ENCODE data around the gene KRTAP10-10.
"Not testable (repeated sequence)": the region's sequence is repeated elsewhere in the genome, so short reads cannot be mapped to it uniquely, and the experiment has no call there.

KRTAP10-10 gene

GRCh38 chr21:44602463-44602850 is 34.7 kb upstream of the KRTAP10-10 start:
- no peak for DNase-seq (ENCODE audit: low read depth)

GRCh38 chr21:44603109-44603875 is 33.9 kb upstream of the KRTAP10-10 start:
- DNase-seq (ENCODE audit: low read depth), result no peak

- DNase-seq (ENCODE audit: low read depth), result no peak
Observed at GRCh38 chr21:44603911-44604310, 33.2 kb upstream of the KRTAP10-10 start.

- no peak for DNase-seq (ENCODE audit: low read depth)
Observed at GRCh38 chr21:44606495-44606894, 30.7 kb upstream of the KRTAP10-10 start.

GRCh38 chr21:44609193-44609592 is 28.0 kb upstream of the KRTAP10-10 start:
- DNase-seq (ENCODE audit: low read depth), result no peak

GRCh38 chr21:44610157-44610843 is 26.9 kb upstream of the KRTAP10-10 start:
- DNase-seq (ENCODE audit: low read depth), result not testable (repeated sequence)

- DNase-seq (ENCODE audit: low read depth), result no peak
Observed at GRCh38 chr21:44611551-44611950, 25.6 kb upstream of the KRTAP10-10 start.

GRCh38 chr21:44612029-44612486 is 25.1 kb upstream of the KRTAP10-10 start, which contains the start of gene KRTAP10-8:
Gene KRTAP10-8 (plus strand): TSS chr21:44612079. CDS start chr21:44612101, 22 bp downstream.
- DNase-seq (ENCODE audit: low read depth), result no peak

GRCh38 chr21:44612669-44613229 is 24.4 kb upstream of the KRTAP10-10 start:
- no peak for DNase-seq (ENCODE audit: low read depth)

- no peak for DNase-seq (ENCODE audit: low read depth)
Observed at GRCh38 chr21:44613386-44614155, 23.6 kb upstream of the KRTAP10-10 start.

GRCh38 chr21:44614161-44614631 is 23.0 kb upstream of the KRTAP10-10 start:
- DNase-seq (ENCODE audit: low read depth), result no peak

GRCh38 chr21:44614961-44615391 is 22.2 kb upstream of the KRTAP10-10 start:
- no peak for DNase-seq (ENCODE audit: low read depth)

- no peak for DNase-seq (ENCODE audit: low read depth)
Observed at GRCh38 chr21:44615466-44615865, 21.7 kb upstream of the KRTAP10-10 start.

GRCh38 chr21:44615911-44616590 is 21.1 kb upstream of the KRTAP10-10 start:
- no peak for DNase-seq (ENCODE audit: low read depth)

- no peak for DNase-seq (ENCODE audit: low read depth)
Observed at GRCh38 chr21:44616591-44616926, 20.6 kb upstream of the KRTAP10-10 start.

GRCh38 chr21:44617071-44617501 is 20.1 kb upstream of the KRTAP10-10 start:
- no peak for DNase-seq (ENCODE audit: low read depth)

- DNase-seq (ENCODE audit: low read depth), result no peak
Observed at GRCh38 chr21:44618504-44618903, 18.7 kb upstream of the KRTAP10-10 start.

- peak; percentile 14 for DNase-seq (ENCODE audit: low read depth)
Observed at GRCh38 chr21:44618909-44619308, 18.2 kb upstream of the KRTAP10-10 start.

GRCh38 chr21:44619886-44620285 is 17.3 kb upstream of the KRTAP10-10 start:
- DNase-seq (ENCODE audit: low read depth), result no peak

- DNase-seq (ENCODE audit: low read depth), result no peak
Observed at GRCh38 chr21:44623575-44623974, 13.6 kb upstream of the KRTAP10-10 start.

- DNase-seq (ENCODE audit: low read depth), result no peak
Observed at GRCh38 chr21:44625756-44626155, 11.4 kb upstream of the KRTAP10-10 start.
